ENCODE measurements around the gene RHBDL1. TPM values are rescaled to one million over a fixed set of nuclear protein-coding genes. Genes with fewer than 3 reads are reported as not detected.

The RHBDL1 gene
- total and polyA plus RNA-seq, 9 of the 15 experiments (the other 6 are each of a cell fraction or from before 2014, with no cell fraction given), result 0.03 to 5.6 (median 1.3) TPM; not detected in 1

DNA sequence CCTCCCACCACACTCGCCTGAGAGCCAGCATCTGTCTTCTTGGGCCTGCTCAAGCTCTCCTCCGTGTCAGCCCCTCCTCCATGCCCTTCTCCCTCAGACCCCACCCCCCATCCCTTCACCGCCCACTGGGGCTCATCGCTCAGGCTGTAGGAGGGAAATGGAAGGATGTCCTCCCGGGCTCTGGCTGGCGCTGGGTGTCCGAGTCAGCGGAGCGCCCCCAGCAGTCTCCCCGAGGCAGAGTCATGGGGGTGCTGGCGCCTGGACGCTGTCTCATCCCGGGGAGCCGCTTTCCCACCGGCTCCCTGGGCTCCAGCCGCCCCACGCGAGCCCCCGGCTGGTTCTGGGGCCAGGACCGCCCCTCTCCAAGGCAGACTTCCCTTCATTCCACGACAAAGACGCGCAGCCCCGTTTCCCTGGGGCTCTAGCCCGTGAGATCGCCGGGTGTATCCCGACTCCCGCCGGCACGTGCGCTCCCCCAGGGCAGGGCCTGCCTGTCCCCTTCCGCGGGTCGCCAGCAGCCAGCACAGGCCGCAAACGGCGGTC is 45.0 kb downstream of the RHBDL1 start (continued):
- TF ChIP-seq, protein P1, sequence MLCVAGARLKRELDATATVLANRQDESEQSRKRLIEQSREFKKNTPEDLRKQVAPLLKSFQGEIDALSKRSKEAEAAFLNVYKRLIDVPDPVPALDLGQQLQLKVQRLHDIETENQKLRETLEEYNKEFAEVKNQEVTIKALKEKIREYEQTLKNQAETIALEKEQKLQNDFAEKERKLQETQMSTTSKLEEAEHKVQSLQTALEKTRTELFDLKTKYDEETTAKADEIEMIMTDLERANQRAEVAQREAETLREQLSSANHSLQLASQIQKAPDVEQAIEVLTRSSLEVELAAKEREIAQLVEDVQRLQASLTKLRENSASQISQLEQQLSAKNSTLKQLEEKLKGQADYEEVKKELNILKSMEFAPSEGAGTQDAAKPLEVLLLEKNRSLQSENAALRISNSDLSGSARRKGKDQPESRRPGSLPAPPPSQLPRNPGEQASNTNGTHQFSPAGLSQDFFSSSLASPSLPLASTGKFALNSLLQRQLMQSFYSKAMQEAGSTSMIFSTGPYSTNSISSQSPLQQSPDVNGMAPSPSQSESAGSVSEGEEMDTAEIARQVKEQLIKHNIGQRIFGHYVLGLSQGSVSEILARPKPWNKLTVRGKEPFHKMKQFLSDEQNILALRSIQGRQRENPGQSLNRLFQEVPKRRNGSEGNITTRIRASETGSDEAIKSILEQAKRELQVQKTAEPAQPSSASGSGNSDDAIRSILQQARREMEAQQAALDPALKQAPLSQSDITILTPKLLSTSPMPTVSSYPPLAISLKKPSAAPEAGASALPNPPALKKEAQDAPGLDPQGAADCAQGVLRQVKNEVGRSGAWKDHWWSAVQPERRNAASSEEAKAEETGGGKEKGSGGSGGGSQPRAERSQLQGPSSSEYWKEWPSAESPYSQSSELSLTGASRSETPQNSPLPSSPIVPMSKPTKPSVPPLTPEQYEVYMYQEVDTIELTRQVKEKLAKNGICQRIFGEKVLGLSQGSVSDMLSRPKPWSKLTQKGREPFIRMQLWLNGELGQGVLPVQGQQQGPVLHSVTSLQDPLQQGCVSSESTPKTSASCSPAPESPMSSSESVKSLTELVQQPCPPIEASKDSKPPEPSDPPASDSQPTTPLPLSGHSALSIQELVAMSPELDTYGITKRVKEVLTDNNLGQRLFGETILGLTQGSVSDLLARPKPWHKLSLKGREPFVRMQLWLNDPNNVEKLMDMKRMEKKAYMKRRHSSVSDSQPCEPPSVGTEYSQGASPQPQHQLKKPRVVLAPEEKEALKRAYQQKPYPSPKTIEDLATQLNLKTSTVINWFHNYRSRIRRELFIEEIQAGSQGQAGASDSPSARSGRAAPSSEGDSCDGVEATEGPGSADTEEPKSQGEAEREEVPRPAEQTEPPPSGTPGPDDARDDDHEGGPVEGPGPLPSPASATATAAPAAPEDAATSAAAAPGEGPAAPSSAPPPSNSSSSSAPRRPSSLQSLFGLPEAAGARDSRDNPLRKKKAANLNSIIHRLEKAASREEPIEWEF (CRISPR knock-in tag; IDR thresholded peaks at IDR 0.05), result no peak
- no peak for TF ChIP-seq TEAD4 (IDR thresholded peaks at IDR 0.05; ENCODE audit: low read length)
- TF ChIP-seq TEAD4 (CRISPR knock-in tag; IDR thresholded peaks at IDR 0.05; ENCODE audit: borderline replicate concordance), result no peak
- TF ChIP-seq, protein P2, sequence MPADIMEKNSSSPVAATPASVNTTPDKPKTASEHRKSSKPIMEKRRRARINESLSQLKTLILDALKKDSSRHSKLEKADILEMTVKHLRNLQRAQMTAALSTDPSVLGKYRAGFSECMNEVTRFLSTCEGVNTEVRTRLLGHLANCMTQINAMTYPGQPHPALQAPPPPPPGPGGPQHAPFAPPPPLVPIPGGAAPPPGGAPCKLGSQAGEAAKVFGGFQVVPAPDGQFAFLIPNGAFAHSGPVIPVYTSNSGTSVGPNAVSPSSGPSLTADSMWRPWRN (IDR thresholded peaks at IDR 0.05; ENCODE audit: low read depth), result no peak
- TF ChIP-seq, protein P3, sequence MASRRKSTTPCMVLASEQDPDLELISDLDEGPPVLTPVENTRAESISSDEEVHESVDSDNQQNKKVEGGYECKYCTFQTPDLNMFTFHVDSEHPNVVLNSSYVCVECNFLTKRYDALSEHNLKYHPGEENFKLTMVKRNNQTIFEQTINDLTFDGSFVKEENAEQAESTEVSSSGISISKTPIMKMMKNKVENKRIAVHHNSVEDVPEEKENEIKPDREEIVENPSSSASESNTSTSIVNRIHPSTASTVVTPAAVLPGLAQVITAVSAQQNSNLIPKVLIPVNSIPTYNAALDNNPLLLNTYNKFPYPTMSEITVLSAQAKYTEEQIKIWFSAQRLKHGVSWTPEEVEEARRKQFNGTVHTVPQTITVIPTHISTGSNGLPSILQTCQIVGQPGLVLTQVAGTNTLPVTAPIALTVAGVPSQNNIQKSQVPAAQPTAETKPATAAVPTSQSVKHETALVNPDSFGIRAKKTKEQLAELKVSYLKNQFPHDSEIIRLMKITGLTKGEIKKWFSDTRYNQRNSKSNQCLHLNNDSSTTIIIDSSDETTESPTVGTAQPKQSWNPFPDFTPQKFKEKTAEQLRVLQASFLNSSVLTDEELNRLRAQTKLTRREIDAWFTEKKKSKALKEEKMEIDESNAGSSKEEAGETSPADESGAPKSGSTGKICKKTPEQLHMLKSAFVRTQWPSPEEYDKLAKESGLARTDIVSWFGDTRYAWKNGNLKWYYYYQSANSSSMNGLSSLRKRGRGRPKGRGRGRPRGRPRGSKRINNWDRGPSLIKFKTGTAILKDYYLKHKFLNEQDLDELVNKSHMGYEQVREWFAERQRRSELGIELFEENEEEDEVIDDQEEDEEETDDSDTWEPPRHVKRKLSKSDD (conservative IDR thresholded peaks at IDR 0.05; ENCODE audit: low read length), result no peak
- TF ChIP-seq ZFX (CRISPR knock-in tag; IDR thresholded peaks at IDR 0.05), result no peak; the same call in 1 of the 2 replicates
- peak; percentile 20 for TF ChIP-seq HMGN3 (IDR thresholded peaks at IDR 0.05; ENCODE audit: borderline replicate concordance, extremely low read depth, insufficient read length, low read depth, low read length)
- TF ChIP-seq SUPT5H (IDR thresholded peaks at IDR 0.05), result peak; percentile 71
- peak; percentile 28 for TF ChIP-seq RBM22 (IDR thresholded peaks at IDR 0.05; ENCODE audit: low read depth, low read length, poor library complexity, severe bottlenecking)
- no peak for TF ChIP-seq MTA3 (IDR thresholded peaks at IDR 0.05; ENCODE audit: borderline replicate concordance)
- TF ChIP-seq FOXA3 (CRISPR knock-in tag; conservative IDR thresholded peaks at IDR 0.05 in 1 of 2, IDR thresholded peaks at IDR 0.05 in 1 of 2), result no peak
- TF ChIP-seq PRPF4 (IDR thresholded peaks at IDR 0.05; ENCODE audit: insufficient read depth, low read depth, low read length, poor library complexity, severe bottlenecking), result peak; percentile 0
- TF ChIP-seq, protein P4, sequence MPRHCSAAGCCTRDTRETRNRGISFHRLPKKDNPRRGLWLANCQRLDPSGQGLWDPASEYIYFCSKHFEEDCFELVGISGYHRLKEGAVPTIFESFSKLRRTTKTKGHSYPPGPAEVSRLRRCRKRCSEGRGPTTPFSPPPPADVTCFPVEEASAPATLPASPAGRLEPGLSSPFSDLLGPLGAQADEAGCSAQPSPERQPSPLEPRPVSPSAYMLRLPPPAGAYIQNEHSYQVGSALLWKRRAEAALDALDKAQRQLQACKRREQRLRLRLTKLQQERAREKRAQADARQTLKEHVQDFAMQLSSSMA (CRISPR knock-in tag; IDR thresholded peaks at IDR 0.05), result no peak
- no peak for TF ChIP-seq RUNX1 (IDR thresholded peaks at IDR 0.05; ENCODE audit: low read depth)
- TF ChIP-seq, protein P5, sequence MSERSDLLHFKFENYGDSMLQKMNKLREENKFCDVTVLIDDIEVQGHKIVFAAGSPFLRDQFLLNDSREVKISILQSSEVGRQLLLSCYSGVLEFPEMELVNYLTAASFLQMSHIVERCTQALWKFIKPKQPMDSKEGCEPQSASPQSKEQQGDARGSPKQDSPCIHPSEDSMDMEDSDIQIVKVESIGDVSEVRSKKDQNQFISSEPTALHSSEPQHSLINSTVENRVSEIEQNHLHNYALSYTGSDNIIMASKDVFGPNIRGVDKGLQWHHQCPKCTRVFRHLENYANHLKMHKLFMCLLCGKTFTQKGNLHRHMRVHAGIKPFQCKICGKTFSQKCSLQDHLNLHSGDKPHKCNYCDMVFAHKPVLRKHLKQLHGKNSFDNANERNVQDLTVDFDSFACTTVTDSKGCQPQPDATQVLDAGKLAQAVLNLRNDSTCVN (CRISPR knock-in tag; IDR thresholded peaks at IDR 0.05), result no peak
- no peak for TF ChIP-seq YBX1 (IDR thresholded peaks at IDR 0.05)
- TF ChIP-seq ILF3 (IDR thresholded peaks at IDR 0.05; ENCODE audit: borderline replicate concordance), result no peak
- TF ChIP-seq NCOA1 (IDR thresholded peaks at IDR 0.05; ENCODE audit: low read depth), result no peak

Data from K562 (cell line).